ENCODE measurements around the gene BTG1. TPM values are rescaled to one million over a fixed set of nuclear protein-coding genes. Genes with fewer than 3 reads are reported as not detected.

BTG1 gene
- total and polyA plus RNA-seq, 10 donors, result 122 to 358 (median 238) TPM

DNA sequence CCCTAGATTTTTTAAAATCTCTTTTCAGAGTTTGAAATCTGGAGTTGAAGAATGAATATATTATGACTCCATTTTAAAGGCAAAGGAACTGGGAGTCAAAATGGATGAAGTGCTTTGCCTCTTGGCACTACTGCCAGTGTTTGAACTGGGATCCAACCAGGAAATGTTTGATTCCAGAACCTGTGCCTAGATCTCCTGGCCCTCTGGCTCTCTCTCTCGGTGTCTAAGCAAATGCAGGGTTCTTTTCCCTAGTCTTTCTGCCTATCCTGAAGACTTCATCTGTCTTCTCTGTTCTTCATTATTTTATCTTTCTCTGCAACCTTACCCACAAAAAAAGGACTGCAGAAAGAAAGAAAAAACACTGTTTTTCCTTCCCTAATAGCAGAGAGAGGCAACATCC, 17.0 kb downstream of the BTG1 start:
- WGBS, 5 donors, result 93 to 97% (median 94%) methylated on average over 1 of the region's 1 CpG
- H3K36me3 ChIP-seq, result peaks cover 0 to 30% (median 0%) of the 10 kb centered on the region in 6 donors
- H3K4me3 ChIP-seq, result no peak overlapping the region
- H3K27ac ChIP-seq, result peak overlapping the region in 4 of 8 donors; percentile 9 to 100 (median 90)
- H3K4me1 ChIP-seq, result peaks cover 17 to 96% (median 70%) of the 10 kb centered on the region in 6 donors
- DNase-seq, result no peak
- intact Hi-C loops (cut with DNase I; ENCODE audit: low total_unique reads), result no loop called here
- TF ChIP-seq POLR2A (IDR thresholded peaks at IDR 0.05) (no peak), POLR2AphosphoS5 (IDR thresholded peaks at IDR 0.05) (no peak)
- TF ChIP-seq, protein P1, sequence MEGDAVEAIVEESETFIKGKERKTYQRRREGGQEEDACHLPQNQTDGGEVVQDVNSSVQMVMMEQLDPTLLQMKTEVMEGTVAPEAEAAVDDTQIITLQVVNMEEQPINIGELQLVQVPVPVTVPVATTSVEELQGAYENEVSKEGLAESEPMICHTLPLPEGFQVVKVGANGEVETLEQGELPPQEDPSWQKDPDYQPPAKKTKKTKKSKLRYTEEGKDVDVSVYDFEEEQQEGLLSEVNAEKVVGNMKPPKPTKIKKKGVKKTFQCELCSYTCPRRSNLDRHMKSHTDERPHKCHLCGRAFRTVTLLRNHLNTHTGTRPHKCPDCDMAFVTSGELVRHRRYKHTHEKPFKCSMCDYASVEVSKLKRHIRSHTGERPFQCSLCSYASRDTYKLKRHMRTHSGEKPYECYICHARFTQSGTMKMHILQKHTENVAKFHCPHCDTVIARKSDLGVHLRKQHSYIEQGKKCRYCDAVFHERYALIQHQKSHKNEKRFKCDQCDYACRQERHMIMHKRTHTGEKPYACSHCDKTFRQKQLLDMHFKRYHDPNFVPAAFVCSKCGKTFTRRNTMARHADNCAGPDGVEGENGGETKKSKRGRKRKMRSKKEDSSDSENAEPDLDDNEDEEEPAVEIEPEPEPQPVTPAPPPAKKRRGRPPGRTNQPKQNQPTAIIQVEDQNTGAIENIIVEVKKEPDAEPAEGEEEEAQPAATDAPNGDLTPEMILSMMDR (IDR thresholded peaks at IDR 0.05 in 8 of 11, conservative IDR thresholded peaks at IDR 0.05 in 3 of 11), result no peak
- H3K27me3 ChIP-seq (replicated peaks in 1 of 7), result no peaks in the 10 kb centered on the region
- no peaks in the 10 kb centered on the region for H3K9me3 ChIP-seq

- Histone ChIP-seq H3K27ac (peak overlapping the region in 7 of 8 donors; percentile 43 to 100 (median 81)), H3K27me3 (replicated peaks in 1 of 7) (no peaks in the 10 kb centered on the region), H3K4me1 (peaks cover 0 to 67% (median 39%) of the 10 kb centered on the region in 6 donors), H3K9me3 (peaks cover 0 to 34% (median 24%) of the 10 kb centered on the region in 8 donors), H3K36me3 (peaks cover 0 to 49% (median 0%) of the 10 kb centered on the region in 6 donors), H3K4me3 (peak overlapping the region in 1 of 8 donors; percentile 16)
- DNase-seq, result no peak
- intact Hi-C loops (cut with DNase I; ENCODE audit: low total_unique reads), result no loop called here
- WGBS, 5 donors, result 41 to 76% (median 64%) methylated on average over 6 of the region's 6 CpGs
- TF ChIP-seq, protein P1 (IDR thresholded peaks at IDR 0.05 in 8 of 11, conservative IDR thresholded peaks at IDR 0.05 in 3 of 11), result no peak
- TF ChIP-seq POLR2AphosphoS5 (IDR thresholded peaks at IDR 0.05) (no peak), POLR2A (IDR thresholded peaks at IDR 0.05) (no peak)
Observed at GRCh38 chr12:92124689-92125029, 21.0 kb downstream of the BTG1 start.

- Histone ChIP-seq H3K27ac (peak overlapping the region in 7 of 8 donors; percentile 43 to 100 (median 81)), H3K27me3 (replicated peaks in 1 of 7) (no peaks in the 10 kb centered on the region), H3K4me1 (peaks cover 0 to 61% (median 36%) of the 10 kb centered on the region in 6 donors), H3K4me3 (peak overlapping the region in 1 of 8 donors; percentile 21), H3K9me3 (peaks cover 0 to 40% (median 30%) of the 10 kb centered on the region in 8 donors), H3K36me3 (peaks cover 0 to 49% (median 2%) of the 10 kb centered on the region in 6 donors)
- TF ChIP-seq POLR2A (IDR thresholded peaks at IDR 0.05), result no peak
- TF ChIP-seq, protein P1 (IDR thresholded peaks at IDR 0.05 in 8 of 11, conservative IDR thresholded peaks at IDR 0.05 in 3 of 11), result no peak
- peak in 1 of 3 donors; percentile 34 for TF ChIP-seq POLR2AphosphoS5 (IDR thresholded peaks at IDR 0.05)
- no peak for DNase-seq
- intact Hi-C loops (cut with DNase I; ENCODE audit: low total_unique reads), result no loop called here
- 38 to 65% (median 60%) methylated on average over 2 of the region's 2 CpGs for WGBS, 5 donors
Observed at GRCh38 chr12:92123780-92124688, 21.6 kb downstream of the BTG1 start.
